Measurements from ENCODE around the gene PCDHGA4.
"Not testable (repeated sequence)": the region's sequence is repeated elsewhere in the genome, so short reads cannot be mapped to it uniquely, and the experiment has no call there.

Gene PCDHGA4

GRCh38 chr5:141354900-141355469, at the start of gene PCDHGA4:
Gene PCDHGA4, plus strand, starts transcription at chr5:141355021. Its CDS starts 87 bp downstream, at chr5:141355108.
- no peak for DNase-seq (ENCODE audit: low spot score)

GRCh38 chr5:141306630-141307029, 48.2 kb upstream of the PCDHGA4 start:
- no peak for DNase-seq (ENCODE audit: low spot score)

GRCh38 chr5:141313711-141314110, 41.1 kb upstream of the PCDHGA4 start:
- DNase-seq (ENCODE audit: low spot score), result no peak

GRCh38 chr5:141316963-141317362, 37.9 kb upstream of the PCDHGA4 start:
- not testable (repeated sequence) for DNase-seq (ENCODE audit: low spot score)

GRCh38 chr5:141319202-141319601, 35.6 kb upstream of the PCDHGA4 start:
- DNase-seq (ENCODE audit: low spot score), result no peak

- no peak for DNase-seq (ENCODE audit: low spot score)
Measured at GRCh38 chr5:141319699-141320098, 35.1 kb upstream of the PCDHGA4 start.

- DNase-seq (ENCODE audit: low spot score), result peak; percentile 91
Measured at GRCh38 chr5:141320225-141321169, 34.3 kb upstream of the PCDHGA4 start, which contains the start of gene TAF7. Gene TAF7, minus strand, starts transcription at chr5:141320784. Its CDS starts 740 bp downstream, at chr5:141320044.

- no peak for DNase-seq (ENCODE audit: low spot score)
Measured at GRCh38 chr5:141322261-141322660, 32.6 kb upstream of the PCDHGA4 start.

GRCh38 chr5:141326088-141326854, 28.6 kb upstream of the PCDHGA4 start:
- peak; percentile 44 for DNase-seq (ENCODE audit: low spot score)

- DNase-seq (ENCODE audit: low spot score), result no peak
Measured at GRCh38 chr5:141328231-141328630, 26.6 kb upstream of the PCDHGA4 start.

GRCh38 chr5:141330299-141331080, 24.3 kb upstream of the PCDHGA4 start, which contains the start of gene PCDHGA1:
Gene PCDHGA1, plus strand, starts transcription at chr5:141330514.
- DNase-seq (ENCODE audit: low spot score), result no peak

GRCh38 chr5:141332571-141332970, 22.2 kb upstream of the PCDHGA4 start:
- not testable (repeated sequence) for DNase-seq (ENCODE audit: low spot score)

GRCh38 chr5:141338538-141339306, 16.1 kb upstream of the PCDHGA4 start, which contains the start of gene PCDHGA2:
Gene PCDHGA2, plus strand, starts transcription at chr5:141338760.
- no peak for DNase-seq (ENCODE audit: low spot score)

GRCh38 chr5:141340781-141341354, 14.0 kb upstream of the PCDHGA4 start:
- not testable (repeated sequence) for DNase-seq (ENCODE audit: low spot score)

GRCh38 chr5:141342773-141343172, 12.0 kb upstream of the PCDHGA4 start:
- no peak for DNase-seq (ENCODE audit: low spot score)

GRCh38 chr5:141343242-141343952, 11.4 kb upstream of the PCDHGA4 start, which contains the start of gene PCDHGA3:
Gene PCDHGA3, plus strand, starts transcription at chr5:141343829. Its CDS starts 205 bp downstream, at chr5:141344034.
- DNase-seq (ENCODE audit: low spot score), result peak; percentile 36

GRCh38 chr5:141343953-141344463, 10.8 kb upstream of the PCDHGA4 start:
- no peak for DNase-seq (ENCODE audit: low spot score)

- DNase-seq (ENCODE audit: low spot score), result no peak
Measured at GRCh38 chr5:141345327-141345726, 9.5 kb upstream of the PCDHGA4 start.

GRCh38 chr5:141346017-141346416, 8.8 kb upstream of the PCDHGA4 start:
- DNase-seq (ENCODE audit: low spot score), result not testable (repeated sequence)

Data from kidney capillary endothelial cell (primary cell).